HG03025 (cell line): ENCODE data around the gene ARPC1B.
"Not testable (repeated sequence)": the region's sequence is repeated elsewhere in the genome, so short reads cannot be mapped to it uniquely, and the experiment has no call there.

Experiments
- ATAC-seq: cut with Tn5 transposase; IDR thresholded peaks from one replicate; pipeline ENCODE4 v1.9.1; 2021; ENCODE audit warnings: mild to moderate bottlenecking, moderate library complexity; ENCODE audit not compliant: unreplicated experiment, low FRiP score

ARPC1B gene

GRCh38 chr7:99407872-99408378 is 33.4 kb downstream of the ARPC1B start:
- no peak for ATAC-seq

GRCh38 chr7:99408379-99409191 is 34.1 kb downstream of the ARPC1B start, which contains the start of the genes BUD31 and PDAP1:
BUD31 (plus strand) TSS chr7:99408969; CDS start chr7:99411093, 2,124 bp downstream.
PDAP1 (minus strand) TSS chr7:99408597; CDS start chr7:99408548, 49 bp downstream.
- peak; percentile 77 for ATAC-seq

DNA sequence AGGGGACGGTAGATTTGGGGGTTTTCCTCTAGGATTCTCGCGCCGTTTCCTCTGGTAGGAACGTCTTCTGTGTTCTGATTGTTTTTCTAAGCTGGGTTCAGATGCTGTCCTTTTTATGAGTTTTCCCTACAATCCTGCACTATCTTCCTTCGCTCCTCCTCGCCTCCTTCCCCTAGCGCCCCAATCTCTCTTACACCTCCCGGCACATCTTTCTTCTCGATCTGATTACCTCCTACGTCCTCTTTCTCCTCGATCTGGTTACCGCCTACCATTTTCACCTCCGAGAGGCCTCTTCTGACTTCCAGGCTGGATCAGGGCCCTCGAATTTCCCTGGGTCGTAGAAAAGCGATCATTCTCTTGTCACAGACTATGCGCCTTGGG is 34.7 kb downstream of the ARPC1B start:
- peak; percentile 3 for ATAC-seq

- no peak for ATAC-seq
Measured at GRCh38 chr7:99409806-99410205, 35.3 kb downstream of the ARPC1B start.

DNA sequence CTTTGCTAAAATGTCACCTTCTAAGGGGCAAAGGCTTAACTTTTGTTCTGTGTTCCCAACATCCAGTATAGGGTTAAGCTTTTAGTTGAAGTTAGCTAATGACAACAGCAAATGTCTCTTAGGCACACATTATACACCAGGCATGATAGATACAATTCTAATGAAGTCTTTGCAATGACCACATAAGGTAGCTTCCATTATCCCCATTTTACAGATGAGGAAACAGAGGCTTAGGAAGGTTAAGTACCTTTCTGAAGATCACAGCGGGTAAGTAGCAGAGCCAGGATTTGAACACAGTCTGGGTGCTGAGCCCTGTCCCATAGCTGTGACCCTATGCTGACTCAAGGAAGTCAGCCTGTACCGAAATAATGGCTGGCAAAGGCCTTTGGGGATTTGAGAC is 36.1 kb downstream of the ARPC1B start:
- no peak for ATAC-seq

- ATAC-seq, result not testable (repeated sequence)
Measured at GRCh38 chr7:99415513-99416127, 41.1 kb downstream of the ARPC1B start.

DNA sequence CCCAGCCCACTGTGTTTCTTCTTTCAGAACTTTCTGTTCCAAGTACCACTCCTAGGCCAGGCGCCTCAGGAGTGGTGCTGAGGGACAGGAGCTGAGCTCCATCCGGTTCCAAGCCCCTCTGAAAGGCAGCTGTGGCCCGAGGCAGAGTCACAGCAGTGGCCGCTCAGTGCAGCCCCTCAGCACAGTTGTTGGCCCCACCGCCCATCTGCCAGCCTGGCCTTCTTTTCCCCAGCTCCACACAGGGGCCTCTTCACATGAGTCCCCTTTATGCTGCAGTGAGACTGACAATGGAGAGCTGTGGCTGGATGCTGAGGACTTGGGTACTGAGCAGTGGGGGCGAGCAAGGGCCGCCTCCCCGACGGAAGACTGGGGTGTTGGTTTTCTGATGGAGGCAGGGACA is 43.7 kb downstream of the ARPC1B start:
- ATAC-seq, result no peak

- ATAC-seq, result no peak
Measured at GRCh38 chr7:99419323-99420021, 44.9 kb downstream of the ARPC1B start.

- no peak for ATAC-seq
Measured at GRCh38 chr7:99420213-99420612, 45.7 kb downstream of the ARPC1B start.

GRCh38 chr7:99420986-99421385 is 46.5 kb downstream of the ARPC1B start:
- no peak for ATAC-seq

DNA sequence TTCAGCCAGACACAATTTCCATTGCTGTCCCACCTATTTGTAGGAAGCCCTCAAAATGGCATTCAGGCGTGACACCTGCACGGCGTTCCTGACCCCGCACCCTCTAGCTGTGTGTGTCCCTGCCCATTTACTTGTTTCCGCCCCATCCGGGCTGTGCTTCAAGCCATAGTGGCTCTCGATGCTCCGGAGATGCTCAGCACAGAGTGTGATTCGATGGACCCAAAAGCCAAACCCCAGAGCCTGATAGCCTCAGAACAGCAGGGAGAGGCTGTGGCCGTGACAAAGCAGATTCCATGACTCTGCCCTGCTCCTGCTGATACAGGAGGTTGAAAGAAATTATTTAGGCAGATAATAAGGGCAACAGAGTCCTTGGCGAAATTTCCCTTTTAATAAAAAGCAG is 47.7 kb downstream of the ARPC1B start:
- no peak for ATAC-seq

DNA sequence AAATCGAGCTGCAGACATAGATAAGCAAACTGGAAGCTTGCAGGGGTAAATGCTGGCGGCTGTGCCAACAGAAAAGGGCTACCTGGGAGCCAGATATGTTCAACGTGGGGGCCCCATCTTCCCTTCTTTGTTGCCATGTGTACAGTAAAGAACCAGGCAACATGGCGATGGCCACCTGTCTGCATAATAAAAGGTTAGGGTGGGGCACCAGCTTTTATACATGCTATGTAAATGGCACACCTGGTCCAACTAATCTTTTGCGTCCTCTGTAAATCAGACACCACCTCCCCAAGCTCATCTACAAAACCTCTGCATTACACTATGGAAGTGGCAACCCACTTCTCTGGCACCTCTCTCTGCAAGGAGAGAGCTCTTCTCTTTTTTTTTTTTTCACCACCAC is 48.1 kb downstream of the ARPC1B start:
- no peak for ATAC-seq

DNA sequence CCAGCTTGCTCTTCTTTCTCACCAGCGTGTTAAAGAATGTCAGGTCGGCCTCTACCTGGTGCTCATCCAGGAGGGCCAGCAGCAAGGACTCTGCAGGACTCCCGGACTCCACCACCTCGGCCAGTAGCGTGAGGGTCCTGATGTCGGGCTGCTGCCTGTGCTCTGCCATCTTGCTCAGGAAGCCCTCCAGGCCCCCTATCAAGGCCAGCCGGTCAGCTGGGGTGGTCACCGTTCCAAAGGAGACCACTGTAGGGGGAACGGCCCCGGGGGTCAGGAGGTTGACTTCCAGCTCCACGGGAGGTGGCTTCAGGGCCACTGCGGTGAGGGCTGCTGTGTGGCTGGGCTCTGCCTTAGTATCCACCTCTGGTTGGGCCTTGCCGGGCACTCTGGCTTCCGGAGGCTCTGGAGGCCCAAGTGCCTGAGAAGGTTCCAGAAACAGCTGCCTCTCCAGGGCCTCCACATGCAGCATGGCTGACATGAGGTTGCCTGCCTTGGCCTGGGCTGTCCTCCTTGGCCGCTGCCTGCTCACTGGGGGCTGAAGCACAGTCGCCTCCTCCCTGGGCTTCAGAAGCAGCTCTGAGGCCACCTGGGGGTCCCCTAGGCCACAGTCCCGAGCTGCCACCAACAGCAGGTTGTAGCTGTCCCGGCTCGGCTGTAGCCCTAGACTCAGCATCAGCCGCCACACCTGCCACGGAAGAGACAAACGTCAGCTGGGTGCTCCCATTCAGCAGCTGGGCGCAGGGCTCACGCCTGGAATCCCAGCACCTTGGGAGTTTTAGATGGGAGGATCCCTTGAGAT is 50.6 kb downstream of the ARPC1B start:
- no peak for ATAC-seq

DNA sequence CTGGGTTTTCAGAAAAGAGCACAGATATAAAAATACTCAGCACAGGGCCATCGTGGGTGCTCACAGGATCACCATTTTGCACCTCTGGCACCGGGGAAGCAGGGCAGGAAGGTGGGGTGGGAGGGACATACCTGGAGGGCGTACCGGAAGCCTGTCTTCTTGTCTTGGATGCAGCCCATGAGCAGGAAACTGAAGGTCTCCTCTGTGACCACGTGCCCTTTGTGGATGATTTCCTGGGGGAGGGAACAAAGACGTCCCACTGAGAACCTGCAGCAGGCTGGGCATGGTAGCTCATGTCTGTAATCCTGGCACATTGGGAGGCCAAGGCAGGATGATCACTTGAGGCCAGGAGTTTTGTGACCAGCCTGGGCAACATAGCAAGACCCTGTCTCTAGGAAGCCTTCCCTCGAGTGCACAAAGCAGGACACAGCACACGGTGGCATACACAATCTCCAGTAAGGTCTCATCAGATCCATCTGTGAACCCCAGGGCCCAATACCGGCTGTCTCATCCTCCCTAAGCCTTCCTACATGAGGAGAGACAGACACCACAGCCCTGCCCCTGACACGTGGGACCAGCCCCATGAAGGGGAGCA is 54.5 kb downstream of the ARPC1B start:
- no peak for ATAC-seq

- ATAC-seq, result no peak
Measured at GRCh38 chr7:99429756-99430155, 55.2 kb downstream of the ARPC1B start.

DNA sequence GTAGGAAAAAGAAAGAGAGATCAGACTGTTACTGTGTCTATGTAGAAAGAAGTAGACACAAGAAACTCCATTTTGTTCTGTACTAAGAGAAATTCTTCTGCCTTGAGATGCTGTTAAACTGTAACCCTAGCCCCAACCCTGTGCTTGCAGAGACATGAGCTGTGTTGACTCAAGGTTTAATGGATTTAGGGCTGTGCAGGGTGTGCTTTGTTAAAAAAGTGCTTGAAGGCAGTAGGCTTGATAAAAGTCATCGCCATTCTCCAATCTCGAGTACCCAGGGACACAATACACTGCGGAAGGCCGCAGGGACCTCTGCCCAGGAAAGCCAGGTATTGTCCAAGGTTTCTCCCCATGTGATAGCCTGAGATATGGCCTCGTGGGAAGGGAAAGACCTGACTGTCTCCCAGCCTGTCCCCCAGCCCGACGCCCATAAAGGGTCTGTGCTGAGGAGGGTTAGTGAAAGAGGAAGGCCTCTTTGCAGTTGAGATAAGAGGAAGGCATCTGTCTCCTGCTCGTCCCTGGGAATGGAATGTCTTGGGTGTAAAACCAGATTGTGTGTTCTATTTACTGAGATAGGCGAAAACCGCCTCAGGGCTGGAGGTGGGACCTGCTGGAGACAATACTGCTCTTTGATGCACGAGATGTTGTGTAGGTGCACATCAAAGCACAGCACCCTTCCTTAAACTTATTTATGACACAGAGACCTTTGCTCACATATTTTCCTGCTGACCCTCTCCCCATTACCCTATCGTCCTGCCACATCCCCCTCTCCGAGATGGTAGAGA is 57.4 kb downstream of the ARPC1B start:
- not testable (repeated sequence) for ATAC-seq

- no peak for ATAC-seq
Measured at GRCh38 chr7:99433158-99433557, 58.6 kb downstream of the ARPC1B start.

DNA sequence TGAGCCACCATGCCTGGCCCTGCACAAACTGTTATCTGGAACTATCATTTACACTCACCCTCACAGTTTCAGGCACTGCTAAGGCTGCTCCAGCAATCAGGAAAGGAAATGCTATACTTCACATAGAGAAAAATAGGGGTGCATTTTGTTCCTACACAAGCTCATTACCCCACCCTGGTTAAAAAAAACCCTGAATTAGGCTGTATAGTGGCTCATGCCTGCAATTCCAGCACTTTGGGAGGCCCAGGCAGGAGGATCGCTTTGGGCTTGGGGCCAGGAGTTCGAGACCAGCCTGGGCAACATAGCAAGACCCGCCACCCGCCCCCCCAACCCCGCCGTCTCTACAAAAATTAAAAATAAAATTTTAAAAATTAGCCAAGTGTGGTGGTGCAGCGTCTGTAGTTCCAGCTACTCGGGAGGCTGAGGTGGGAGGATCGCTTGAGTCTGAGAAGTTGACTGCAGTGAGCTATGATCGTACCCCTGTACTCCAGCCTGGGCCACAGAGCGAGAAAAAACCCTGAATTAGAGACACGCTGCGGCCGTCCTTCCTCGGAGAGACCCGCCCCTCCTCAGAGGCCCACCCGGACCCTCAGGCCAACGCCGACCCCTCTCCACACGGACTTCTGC is 63.5 kb downstream of the ARPC1B start:
- ATAC-seq, result peak; percentile 16
